Measurements from ENCODE around the gene SLC25A44. TPM values are rescaled to one million over a fixed set of nuclear protein-coding genes. Genes with fewer than 3 reads are reported as not detected.
A peak's percentile ranks its signal among the peaks of the same experiment; 100 is the strongest.

Gene SLC25A44
- total and polyA plus RNA-seq, 7 experiments from 2014 or later: 8.3 to 38.4 (median 19.6) TPM

- ChIA-PET POLR2A (no interaction called here), CTCF (no interaction called here)
- Mint-ChIP-seq H3K4me3 (no peak overlapping the region), H3K36me3 (peaks cover 21 to 49% (median 32%) of the 10 kb centered on the region in 5 donors), H3K27ac (peak overlapping the region in 3 of 9 donors; percentile 44 to 89 (median 86)), H3K9me3 (no peaks in the 10 kb centered on the region), H3K27me3 (no peaks in the 10 kb centered on the region), H3K4me1 (peaks cover 28 to 61% (median 40%) of the 10 kb centered on the region in 7 donors)
- no peak for ATAC-seq
- DNase-seq: no peak
- Histone ChIP-seq H3K27me3 (ENCODE audit: control insufficient read depth in 2 of 2, insufficient read depth in 2 of 2, low read length in 2 of 2) (no peaks in the 10 kb centered on the region), H3K36me3 (ENCODE audit: control insufficient read depth in 2 of 3, insufficient read depth in 3 of 3, low read length in 3 of 3) (peaks cover 10 to 39% (median 11%) of the 10 kb centered on the region in 3 experiments), H3K4me3 (ENCODE audit: low read length) (no peak overlapping the region), H3K27ac (ENCODE audit: low read depth, low read length) (no peak overlapping the region), H3K4me1 (ENCODE audit: control insufficient read depth in 2 of 2, insufficient read depth in 2 of 2, low read length in 2 of 2) (peaks cover 0 to 11% of the 10 kb centered on the region in 2 donors), H3K9me3 (ENCODE audit: control insufficient read depth in 2 of 3, low read length in 3 of 3) (no peaks in the 10 kb centered on the region)
- intact Hi-C loops (cut with micrococcal nuclease): no loop called here
These were observed 26.3 kb downstream of the SLC25A44 start for GRCh38 chr1:156220226-156220625.

GRCh38 chr1:156221986-156222692 lies 28.2 kb downstream of the SLC25A44 start:
- Histone ChIP-seq H3K36me3 (ENCODE audit: control insufficient read depth in 2 of 3, insufficient read depth in 3 of 3, low read length in 3 of 3) (peaks cover 10 to 48% (median 11%) of the 10 kb centered on the region in 3 experiments), H3K27ac (ENCODE audit: low read depth, low read length) (no peak overlapping the region), H3K9me3 (ENCODE audit: control insufficient read depth in 2 of 3, low read length in 3 of 3) (no peaks in the 10 kb centered on the region), H3K27me3 (ENCODE audit: control insufficient read depth in 2 of 2, insufficient read depth in 2 of 2, low read length in 2 of 2) (no peaks in the 10 kb centered on the region), H3K4me3 (ENCODE audit: low read length) (no peak overlapping the region), H3K4me1 (ENCODE audit: control insufficient read depth in 2 of 2, insufficient read depth in 2 of 2, low read length in 2 of 2) (peaks cover 0 to 11% of the 10 kb centered on the region in 2 donors)
- peaks cover 31 to 71% (median 44%) of the 10 kb centered on the region in 7 donors for H3K4me1 Mint-ChIP-seq
- H3K36me3 Mint-ChIP-seq: peaks cover 21 to 52% (median 36%) of the 10 kb centered on the region in 5 donors
- H3K4me3 Mint-ChIP-seq: peak overlapping the region in 1 of 10 donors; percentile 26
- DNase-seq (no peak), ATAC-seq (no peak)
- ChIA-PET POLR2A (interaction anchor here (0.6 to 1.1 kb wide), 3 partner anchors 9 to 94 kb away, joined by 3 to 5 read pairs (median 3); partner anchors contain the start of gene PMF1), CTCF (interaction anchor here (1.1 to 6.3 kb wide), 3 partner anchors 21 to 126 kb away, joined by 4 to 127 read pairs (median 4); no protein-coding TSS in a partner anchor)
- intact Hi-C loops (cut with micrococcal nuclease): no loop called here
- H3K9me3 Mint-ChIP-seq: peaks cover 0 to 2% (median 0%) of the 10 kb centered on the region in 11 donors
- no peaks in the 10 kb centered on the region for H3K27me3 Mint-ChIP-seq
- peak overlapping the region in 4 of 9 donors; percentile 12 to 89 (median 66) for H3K27ac Mint-ChIP-seq

- DNase-seq (no peak), ATAC-seq (no peak)
- Histone ChIP-seq H3K27ac (ENCODE audit: low read depth, low read length) (no peak overlapping the region), H3K36me3 (ENCODE audit: control insufficient read depth in 2 of 3, insufficient read depth in 3 of 3, low read length in 3 of 3) (peaks cover 10 to 60% (median 11%) of the 10 kb centered on the region in 3 experiments), H3K27me3 (ENCODE audit: control insufficient read depth in 2 of 2, insufficient read depth in 2 of 2, low read length in 2 of 2) (no peaks in the 10 kb centered on the region), H3K4me3 (ENCODE audit: low read length) (no peak overlapping the region), H3K9me3 (ENCODE audit: control insufficient read depth in 2 of 3, low read length in 3 of 3) (no peaks in the 10 kb centered on the region), H3K4me1 (ENCODE audit: control insufficient read depth in 2 of 2, insufficient read depth in 2 of 2, low read length in 2 of 2) (no peaks in the 10 kb centered on the region)
- Mint-ChIP-seq H3K4me3 (peak overlapping the region in 1 of 10 donors; percentile 19), H3K4me1 (peaks cover 14 to 47% (median 21%) of the 10 kb centered on the region in 7 donors), H3K36me3 (peaks cover 21 to 46% (median 35%) of the 10 kb centered on the region in 5 donors), H3K27me3 (no peaks in the 10 kb centered on the region), H3K27ac (peak overlapping the region; percentile 0 to 79 (median 24)), H3K9me3 (peaks cover 0 to 2% (median 0%) of the 10 kb centered on the region in 11 donors)
- intact Hi-C loops (cut with micrococcal nuclease): loop anchor here (1.0 to 2.0 kb wide), 8 partner anchors 8 to 135 kb away; partner anchors contain the start of genes PMF1 (in 2 of the 2) and SLC25A44 (in 1 of the 2)
- POLR2A ChIA-PET: interaction anchor here (1.3 to 3.3 kb wide), 3 partner anchors 12 to 80 kb away, joined by 3 to 13 read pairs (median 6); partner anchors contain the start of gene PMF1
- CTCF ChIA-PET: interaction anchor here (0.7 to 6.3 kb wide), 20 partner anchors 13 to 135 kb away, joined by 3 to 127 read pairs (median 5); partner anchors contain the start of genes PMF1, SEMA4A and SLC25A44
These were observed 31.7 kb downstream of the SLC25A44 start for GRCh38 chr1:156225677-156226014.

GRCh38 chr1:156226116-156226538 lies 32.2 kb downstream of the SLC25A44 start:
- no peak overlapping the region for H3K4me3 ChIP-seq (ENCODE audit: low read length)
- H3K36me3 ChIP-seq (ENCODE audit: control insufficient read depth in 2 of 3, insufficient read depth in 3 of 3, low read length in 3 of 3): peaks cover 8 to 55% (median 10%) of the 10 kb centered on the region in 3 experiments
- H3K36me3 Mint-ChIP-seq: peaks cover 18 to 42% (median 31%) of the 10 kb centered on the region in 5 donors
- H3K4me1 Mint-ChIP-seq: peaks cover 11 to 44% (median 18%) of the 10 kb centered on the region in 7 donors
- no peaks in the 10 kb centered on the region for H3K9me3 ChIP-seq (ENCODE audit: control insufficient read depth in 2 of 3, low read length in 3 of 3)
- ChIA-PET POLR2A (interaction anchor here (1.3 to 2.1 kb wide), 3 partner anchors 13 to 80 kb away, joined by 3 to 7 read pairs (median 6); partner anchors contain the start of gene PMF1), CTCF (interaction anchor here (1.1 to 6.3 kb wide), 8 partner anchors 12 to 136 kb away, joined by 3 to 127 read pairs (median 4); partner anchors contain the start of gene PMF1)
- no peaks in the 10 kb centered on the region for H3K27me3 Mint-ChIP-seq
- no peaks in the 10 kb centered on the region for H3K27me3 ChIP-seq (ENCODE audit: control insufficient read depth in 2 of 2, insufficient read depth in 2 of 2, low read length in 2 of 2)
- peak overlapping the region in 1 of 10 donors; percentile 11 for H3K4me3 Mint-ChIP-seq
- intact Hi-C loops (cut with micrococcal nuclease): no loop called here
- no peaks in the 10 kb centered on the region for H3K4me1 ChIP-seq (ENCODE audit: control insufficient read depth in 2 of 2, insufficient read depth in 2 of 2, low read length in 2 of 2)
- no peak for ATAC-seq
- peaks cover 0 to 2% (median 0%) of the 10 kb centered on the region in 11 donors for H3K9me3 Mint-ChIP-seq
- DNase-seq: no peak
- H3K27ac Mint-ChIP-seq: peak overlapping the region in 2 of 9 donors; percentile 67 to 76
- H3K27ac ChIP-seq (ENCODE audit: low read depth, low read length): no peak overlapping the region

- no peaks in the 10 kb centered on the region for H3K27me3 Mint-ChIP-seq
- no peak overlapping the region for H3K4me3 Mint-ChIP-seq
- H3K4me3 ChIP-seq (ENCODE audit: low read length): no peak overlapping the region
- H3K4me1 ChIP-seq (ENCODE audit: control insufficient read depth in 2 of 2, insufficient read depth in 2 of 2, low read length in 2 of 2): no peaks in the 10 kb centered on the region
- H3K9me3 Mint-ChIP-seq: peaks cover 0 to 2% (median 0%) of the 10 kb centered on the region in 11 donors
- no peak overlapping the region for H3K27ac ChIP-seq (ENCODE audit: low read depth, low read length)
- H3K9me3 ChIP-seq (ENCODE audit: control insufficient read depth in 2 of 3, low read length in 3 of 3): no peaks in the 10 kb centered on the region
- H3K27me3 ChIP-seq (ENCODE audit: control insufficient read depth in 2 of 2, insufficient read depth in 2 of 2, low read length in 2 of 2): no peaks in the 10 kb centered on the region
- peaks cover 6 to 37% (median 11%) of the 10 kb centered on the region in 7 donors for H3K4me1 Mint-ChIP-seq
- CTCF ChIA-PET: interaction anchor here (1.2 to 6.3 kb wide), 5 partner anchors 12 to 136 kb away, joined by 3 to 127 read pairs (median 4); partner anchors contain the start of gene PMF1
- DNase-seq (no peak), ATAC-seq (no peak)
- POLR2A ChIA-PET: interaction anchor here (1.0 to 1.8 kb wide), 2 partner anchors 14 to 63 kb away, joined by 4 to 7 read pairs; partner anchors contain the start of gene PMF1
- intact Hi-C loops (cut with micrococcal nuclease): no loop called here
- peaks cover 12 to 36% (median 25%) of the 10 kb centered on the region in 5 donors for H3K36me3 Mint-ChIP-seq
- peak overlapping the region in 1 of 9 donors; percentile 76 for H3K27ac Mint-ChIP-seq
- peaks cover 4 to 49% (median 4%) of the 10 kb centered on the region in 3 experiments for H3K36me3 ChIP-seq (ENCODE audit: control insufficient read depth in 2 of 3, insufficient read depth in 3 of 3, low read length in 3 of 3)
These were observed 32.9 kb downstream of the SLC25A44 start for GRCh38 chr1:156226782-156227181.

- H3K27ac Mint-ChIP-seq: no peak overlapping the region
- ATAC-seq (no peak), DNase-seq (no peak)
- H3K27me3 Mint-ChIP-seq: no peaks in the 10 kb centered on the region
- H3K36me3 ChIP-seq (ENCODE audit: control insufficient read depth in 2 of 3, insufficient read depth in 3 of 3, low read length in 3 of 3): peaks cover 0 to 36% (median under 1%) of the 10 kb centered on the region in 3 experiments
- H3K4me1 ChIP-seq (ENCODE audit: control insufficient read depth in 2 of 2, insufficient read depth in 2 of 2, low read length in 2 of 2): no peaks in the 10 kb centered on the region
- intact Hi-C loops (cut with micrococcal nuclease): no loop called here
- H3K27ac ChIP-seq (ENCODE audit: low read depth, low read length): no peak overlapping the region
- H3K9me3 Mint-ChIP-seq: peaks cover 0 to 2% (median 0%) of the 10 kb centered on the region in 11 donors
- H3K36me3 Mint-ChIP-seq: peaks cover 3 to 28% (median 13%) of the 10 kb centered on the region in 5 donors
- H3K4me1 Mint-ChIP-seq: peaks cover 5 to 20% (median 9%) of the 10 kb centered on the region in 7 donors
- CTCF ChIA-PET: interaction anchor here (0.7 to 1.6 kb wide), 4 partner anchors 81 to 99 kb away, joined by 3 to 6 read pairs (median 4); no protein-coding TSS in a partner anchor
- no peaks in the 10 kb centered on the region for H3K27me3 ChIP-seq (ENCODE audit: control insufficient read depth in 2 of 2, insufficient read depth in 2 of 2, low read length in 2 of 2)
- no peak overlapping the region for H3K4me3 ChIP-seq (ENCODE audit: low read length)
- H3K9me3 ChIP-seq (ENCODE audit: control insufficient read depth in 2 of 3, low read length in 3 of 3): no peaks in the 10 kb centered on the region
- no peak overlapping the region for H3K4me3 Mint-ChIP-seq
- POLR2A ChIA-PET: no interaction called here
These were observed 34.6 kb downstream of the SLC25A44 start for GRCh38 chr1:156228501-156228900.

Data from naive thymus-derived CD4-positive, alpha-beta T cell (primary cell).